ENCODE results near the gene SEC11A.
A peak's percentile ranks its signal among the peaks of the same experiment; 100 is the strongest.

The SEC11A gene

DNA sequence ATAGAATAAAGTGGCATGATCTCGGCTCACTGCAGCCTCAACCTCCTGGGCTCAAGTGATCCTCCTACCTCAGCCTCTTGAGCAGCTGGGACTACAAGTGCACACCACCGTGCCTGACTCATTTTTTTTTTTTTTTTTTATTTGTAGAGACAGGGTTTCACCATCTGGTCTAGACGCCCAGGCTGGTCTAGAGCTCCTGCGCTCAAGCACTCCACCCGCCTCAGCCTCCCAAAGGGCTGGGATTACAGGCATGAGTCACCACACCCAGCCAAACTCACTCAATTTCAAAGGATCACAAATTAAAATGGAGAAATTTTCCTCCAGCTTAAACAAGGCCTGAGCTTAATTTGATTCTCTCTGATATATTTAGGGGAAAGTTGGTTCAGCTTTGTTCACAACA is 30.6 kb downstream of the SEC11A start:
- TF ChIP-seq, protein P1, sequence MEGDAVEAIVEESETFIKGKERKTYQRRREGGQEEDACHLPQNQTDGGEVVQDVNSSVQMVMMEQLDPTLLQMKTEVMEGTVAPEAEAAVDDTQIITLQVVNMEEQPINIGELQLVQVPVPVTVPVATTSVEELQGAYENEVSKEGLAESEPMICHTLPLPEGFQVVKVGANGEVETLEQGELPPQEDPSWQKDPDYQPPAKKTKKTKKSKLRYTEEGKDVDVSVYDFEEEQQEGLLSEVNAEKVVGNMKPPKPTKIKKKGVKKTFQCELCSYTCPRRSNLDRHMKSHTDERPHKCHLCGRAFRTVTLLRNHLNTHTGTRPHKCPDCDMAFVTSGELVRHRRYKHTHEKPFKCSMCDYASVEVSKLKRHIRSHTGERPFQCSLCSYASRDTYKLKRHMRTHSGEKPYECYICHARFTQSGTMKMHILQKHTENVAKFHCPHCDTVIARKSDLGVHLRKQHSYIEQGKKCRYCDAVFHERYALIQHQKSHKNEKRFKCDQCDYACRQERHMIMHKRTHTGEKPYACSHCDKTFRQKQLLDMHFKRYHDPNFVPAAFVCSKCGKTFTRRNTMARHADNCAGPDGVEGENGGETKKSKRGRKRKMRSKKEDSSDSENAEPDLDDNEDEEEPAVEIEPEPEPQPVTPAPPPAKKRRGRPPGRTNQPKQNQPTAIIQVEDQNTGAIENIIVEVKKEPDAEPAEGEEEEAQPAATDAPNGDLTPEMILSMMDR (IDR thresholded peaks at IDR 0.05; ENCODE audit: low read depth, low read length), result no peak
- Histone ChIP-seq H3K9me3 (ENCODE audit: severe bottlenecking) (no peaks in the 10 kb centered on the region), H3K27ac (no peak overlapping the region), H3K4me3 (ENCODE audit: low read depth, low read length) (no peak overlapping the region), H3K27me3 (ENCODE audit: insufficient read depth, low read depth, severe bottlenecking) (no peaks in the 10 kb centered on the region), H3K36me3 (peaks cover 85% of the 10 kb centered on the region)
- peak; percentile 26 for DNase-seq

DNA sequence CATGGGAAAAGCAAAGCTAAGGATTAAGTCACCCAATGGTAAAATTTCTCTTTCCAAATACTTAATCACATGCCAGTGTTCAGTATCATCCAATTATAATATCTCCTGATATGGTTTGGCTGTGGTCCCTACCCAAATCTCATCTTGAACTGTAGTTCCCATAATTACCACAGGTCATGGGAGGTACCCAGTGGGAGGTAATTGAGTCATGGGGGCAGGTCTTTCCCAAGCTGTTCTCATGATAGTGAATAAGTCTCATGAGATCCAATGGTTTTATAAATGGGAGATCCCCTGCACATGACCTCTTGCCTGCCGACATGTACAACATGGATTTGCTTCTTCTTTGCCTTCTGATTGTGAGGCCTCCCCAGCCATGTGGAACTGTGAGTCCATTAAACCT is 31.8 kb downstream of the SEC11A start:
- no peak for DNase-seq
- H3K36me3 ChIP-seq, result peaks cover 88% of the 10 kb centered on the region
- H3K27me3 ChIP-seq (ENCODE audit: insufficient read depth, low read depth, severe bottlenecking), result no peaks in the 10 kb centered on the region
- TF ChIP-seq, protein P1 (IDR thresholded peaks at IDR 0.05; ENCODE audit: low read depth, low read length), result no peak
- H3K4me3 ChIP-seq (ENCODE audit: low read depth, low read length), result no peak overlapping the region
- no peak overlapping the region for H3K27ac ChIP-seq
- H3K9me3 ChIP-seq (ENCODE audit: severe bottlenecking), result no peaks in the 10 kb centered on the region

DNA sequence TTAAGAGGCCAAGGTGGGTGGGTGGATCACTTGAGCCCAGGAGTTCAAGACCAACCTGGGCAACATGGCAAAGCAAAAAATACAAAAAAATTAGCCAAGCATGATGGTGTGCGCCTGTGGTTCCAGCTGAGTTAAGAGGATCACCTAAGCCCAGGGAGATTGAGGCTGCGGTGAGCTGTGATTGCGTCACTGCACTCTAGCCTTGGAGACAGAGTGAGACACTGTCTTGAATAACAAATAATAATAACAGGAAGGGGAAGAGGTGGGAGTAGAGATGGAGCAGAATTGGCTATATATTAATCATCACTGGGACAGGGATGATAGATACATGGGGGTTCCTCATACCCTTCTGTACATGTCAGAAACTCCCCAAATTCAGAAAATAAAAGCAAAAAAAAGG is 34.1 kb downstream of the SEC11A start:
- Histone ChIP-seq H3K27ac (no peak overlapping the region), H3K27me3 (ENCODE audit: insufficient read depth, low read depth, severe bottlenecking) (no peaks in the 10 kb centered on the region), H3K9me3 (ENCODE audit: severe bottlenecking) (no peaks in the 10 kb centered on the region), H3K4me3 (ENCODE audit: low read depth, low read length) (no peak overlapping the region), H3K36me3 (peaks cover 82% of the 10 kb centered on the region)
- no peak for DNase-seq
- TF ChIP-seq, protein P1 (IDR thresholded peaks at IDR 0.05; ENCODE audit: low read depth, low read length), result no peak

DNA sequence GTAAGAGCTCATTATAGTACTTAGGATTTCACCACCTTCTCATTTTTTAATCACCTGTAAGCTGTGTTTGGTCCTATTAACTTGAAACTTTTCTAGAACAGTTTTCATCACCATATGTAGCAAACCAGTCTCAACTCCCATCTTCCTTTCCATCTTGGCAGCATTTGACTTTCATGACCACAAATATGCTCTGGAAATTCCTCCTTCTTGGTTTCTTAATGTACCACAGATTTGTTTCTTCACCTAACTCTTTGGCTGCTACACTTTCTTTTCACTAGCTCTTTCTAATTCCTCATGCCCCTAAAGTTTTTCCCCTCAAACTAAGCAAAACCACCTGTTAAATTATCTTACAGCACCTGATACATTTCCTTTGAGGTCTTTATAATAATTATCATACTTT is 44.7 kb downstream of the SEC11A start:
- TF ChIP-seq, protein P1 (IDR thresholded peaks at IDR 0.05; ENCODE audit: low read depth, low read length), result no peak
- no peaks in the 10 kb centered on the region for H3K9me3 ChIP-seq (ENCODE audit: severe bottlenecking)
- no peaks in the 10 kb centered on the region for H3K27me3 ChIP-seq (ENCODE audit: insufficient read depth, low read depth, severe bottlenecking)
- H3K4me3 ChIP-seq (ENCODE audit: low read depth, low read length), result no peak overlapping the region
- H3K27ac ChIP-seq, result no peak overlapping the region
- H3K36me3 ChIP-seq, result peaks cover 40% of the 10 kb centered on the region
- no peak for DNase-seq

DNA sequence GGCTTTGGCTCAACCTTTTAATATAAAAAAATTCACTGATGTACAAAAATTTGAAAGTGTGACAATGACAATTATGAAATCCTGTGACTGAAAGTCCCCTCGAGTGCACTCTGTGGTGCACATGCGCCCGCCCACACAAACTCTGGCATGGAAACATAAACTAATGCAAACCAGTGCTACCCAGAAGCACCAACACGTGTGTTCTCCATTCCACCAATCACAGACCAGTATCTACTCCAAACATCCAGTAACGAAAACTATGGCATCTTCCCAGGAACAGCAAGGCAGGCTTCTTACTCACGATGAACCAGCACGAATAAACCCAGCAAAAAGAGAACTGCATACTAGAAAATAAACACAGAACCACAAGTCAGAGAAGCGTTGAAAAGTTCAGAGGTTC is 46.2 kb downstream of the SEC11A start:
- Histone ChIP-seq H3K36me3 (peaks cover 47% of the 10 kb centered on the region), H3K27me3 (ENCODE audit: insufficient read depth, low read depth, severe bottlenecking) (no peaks in the 10 kb centered on the region), H3K9me3 (ENCODE audit: severe bottlenecking) (no peaks in the 10 kb centered on the region), H3K27ac (no peak overlapping the region), H3K4me3 (ENCODE audit: low read depth, low read length) (no peak overlapping the region)
- DNase-seq, result no peak
- TF ChIP-seq, protein P1 (IDR thresholded peaks at IDR 0.05; ENCODE audit: low read depth, low read length), result no peak

DNA sequence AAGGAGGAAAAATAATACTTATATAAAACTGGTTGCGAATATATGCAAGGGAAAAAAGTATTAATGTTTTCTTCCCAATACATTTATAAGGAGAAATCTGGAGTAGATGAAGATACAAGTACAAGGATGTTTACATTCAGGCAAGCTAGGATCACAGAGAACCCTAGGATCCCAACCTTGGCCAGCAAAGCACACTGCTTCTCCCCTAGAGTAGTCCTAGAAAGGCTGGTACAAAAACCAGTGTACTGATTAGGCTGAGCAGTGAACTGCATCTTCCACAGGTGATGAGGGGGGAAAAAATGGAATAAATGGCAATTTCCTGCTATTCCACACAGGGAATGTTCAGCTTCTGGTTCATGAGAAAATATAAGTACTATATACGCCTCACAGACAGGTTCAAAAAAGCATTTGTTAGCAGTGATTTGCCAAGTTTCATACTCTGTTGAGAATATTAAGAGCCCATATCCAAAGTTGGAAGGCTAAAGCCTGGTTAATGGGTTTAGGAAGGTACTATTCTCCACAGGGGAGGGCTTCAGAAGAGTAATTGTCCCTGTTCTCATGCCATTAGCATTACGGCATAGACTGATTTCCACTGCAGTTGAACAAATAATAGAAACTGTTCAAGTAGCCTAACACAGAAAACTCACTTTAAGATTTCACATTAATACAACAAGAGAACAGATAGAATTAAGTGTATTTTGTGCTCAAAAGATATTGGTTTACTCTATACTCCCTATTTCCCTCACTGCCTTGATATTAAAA is 47.5 kb downstream of the SEC11A start:
- no peaks in the 10 kb centered on the region for H3K9me3 ChIP-seq (ENCODE audit: severe bottlenecking)
- H3K36me3 ChIP-seq, result peaks cover 38% of the 10 kb centered on the region
- H3K27ac ChIP-seq, result no peak overlapping the region
- no peaks in the 10 kb centered on the region for H3K27me3 ChIP-seq (ENCODE audit: insufficient read depth, low read depth, severe bottlenecking)
- DNase-seq, result no peak
- H3K4me3 ChIP-seq (ENCODE audit: low read depth, low read length), result no peak overlapping the region
- TF ChIP-seq, protein P1 (IDR thresholded peaks at IDR 0.05; ENCODE audit: low read depth, low read length), result no peak

Data from WERI-Rb-1 (cell line).